Peyer's patch (tissue), 4 donors: ENCODE measurements around the gene IMPDH2. TPM values are rescaled to one million over a fixed set of nuclear protein-coding genes. Genes with fewer than 3 reads are reported as not detected.

Experiments
- DNase-seq, 3 donors: peaks; one replicate each; pipeline ENCODE4 v3.0.0-alpha.2; 2017 to 2019
- H3K27ac ChIP-seq, 4 donors: fragments of 200-600 bp; sonication (generic); one replicate each; pipeline ENCODE4 v1.5.1; 2016 to 2019
- H3K27me3 ChIP-seq, 2 donors: fragments of 200-600 bp; sonication (generic); one replicate each; pipeline ENCODE4 v1.5.1; 2019
- H3K36me3 ChIP-seq, 3 donors: fragments of 200-600 bp; sonication (generic); one replicate each; pipeline ENCODE4 v1.5.1; 2016 to 2019
- H3K4me1 ChIP-seq, 4 donors: fragments of 200-600 bp; sonication (generic); one replicate each; pipeline ENCODE4 v1.5.1; 2016 to 2019
- H3K4me3 ChIP-seq, 4 donors: fragments of 200-600 bp; sonication (generic); 1 replicate in 3 of 4; 2 replicates in 1 of 4; pipeline ENCODE4 v1.5.1; 2016 to 2019; ENCODE audit warnings: mild to moderate bottlenecking in 1 of 4
- H3K9me3 ChIP-seq, 4 donors: fragments of 200-600 bp; sonication (generic); one replicate each; pipeline ENCODE4 v1.5.1; 2016 to 2019; ENCODE audit warnings: mild to moderate bottlenecking in 1 of 4
- CTCF ChIP-seq, 6 experiments: fragments of 450-650 bp in 4 of 6; fragments of 200-600 bp in 2 of 6; sonication (generic) in 1 of 6; IDR thresholded peaks; one replicate each; pipeline ENCODE4 v1.5.1; 2017 to 2019; ENCODE audit warnings: antibody characterized with exemption in 6 of 6, mild to moderate bottlenecking in 3 of 6, moderate library complexity in 1 of 6
- POLR2A ChIP-seq, 2 donors: fragments of 450-650 bp; IDR thresholded peaks; one replicate each; pipeline ENCODE4 v1.5.1; 2017; ENCODE audit warnings: antibody characterized with exemption in 2 of 2, mild to moderate bottlenecking in 2 of 2, moderate library complexity in 2 of 2
- total RNA-seq, 4 donors: library from RNA; depleted of rRNA; stranded (reverse); fragments of >200 nt; gene quantifications; one replicate each; pipeline ENCODE4 v1.1.0, GENCODE V29; 2016

Gene IMPDH2
- total RNA-seq, 4 donors from 2014 or later, result 58.8 to 149 (median 68.5) TPM

DNA sequence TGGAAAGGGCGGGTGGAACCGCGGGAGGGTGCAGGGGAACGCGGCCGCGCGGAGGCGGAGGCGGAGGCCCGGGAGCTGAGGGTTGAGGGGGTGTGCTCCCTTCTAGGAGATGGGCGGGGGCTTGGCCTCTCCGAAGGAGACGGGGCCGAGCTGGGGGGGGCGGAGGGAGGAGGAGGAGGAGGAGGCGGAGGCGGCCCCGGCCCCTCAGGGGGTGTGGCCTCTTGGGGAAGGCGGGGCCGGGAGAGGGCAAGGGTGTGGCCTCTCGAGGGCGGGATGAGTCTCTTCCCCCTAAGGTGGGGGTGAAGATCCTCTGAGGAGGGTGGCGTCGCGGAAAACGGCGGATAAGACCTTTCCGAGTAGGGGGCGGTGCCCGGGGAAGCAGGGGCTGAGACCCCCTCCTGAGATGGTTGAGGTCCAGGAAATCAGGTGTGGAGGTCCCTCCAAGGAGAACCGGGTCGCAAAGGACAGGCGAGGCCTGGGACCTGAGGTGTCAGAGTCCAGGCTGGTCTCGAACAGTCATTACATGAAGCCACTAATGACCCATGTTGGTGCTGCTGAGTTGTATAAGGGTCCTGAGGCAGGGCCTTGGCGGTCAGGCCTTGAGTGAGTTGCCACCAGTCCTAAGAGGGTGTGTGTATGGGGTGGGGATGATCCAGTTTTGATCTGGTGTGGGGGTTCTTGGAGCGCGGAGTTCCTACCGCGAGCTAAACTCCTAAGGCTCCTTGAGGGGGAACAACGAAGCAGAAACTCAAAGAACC lies 21.2 kb downstream of the IMPDH2 start:
- Histone ChIP-seq H3K4me1 (peaks cover 0 to 32% (median 3%) of the 10 kb centered on the region in 4 donors), H3K9me3 (no peaks in the 10 kb centered on the region), H3K27me3 (no peaks in the 10 kb centered on the region), H3K27ac (peak overlapping the region; percentile 88 to 94 (median 93)), H3K36me3 (peaks cover 0 to 16% (median 0%) of the 10 kb centered on the region in 3 donors), H3K4me3 (peak overlapping the region; percentile 71 to 92 (median 76))
- TF ChIP-seq POLR2A (IDR thresholded peaks at IDR 0.05) (peak in 1 of 2 donors; percentile 13), CTCF (IDR thresholded peaks at IDR 0.05) (no peak)
- peak; percentile 90 to 95 (median 95) for DNase-seq

DNA sequence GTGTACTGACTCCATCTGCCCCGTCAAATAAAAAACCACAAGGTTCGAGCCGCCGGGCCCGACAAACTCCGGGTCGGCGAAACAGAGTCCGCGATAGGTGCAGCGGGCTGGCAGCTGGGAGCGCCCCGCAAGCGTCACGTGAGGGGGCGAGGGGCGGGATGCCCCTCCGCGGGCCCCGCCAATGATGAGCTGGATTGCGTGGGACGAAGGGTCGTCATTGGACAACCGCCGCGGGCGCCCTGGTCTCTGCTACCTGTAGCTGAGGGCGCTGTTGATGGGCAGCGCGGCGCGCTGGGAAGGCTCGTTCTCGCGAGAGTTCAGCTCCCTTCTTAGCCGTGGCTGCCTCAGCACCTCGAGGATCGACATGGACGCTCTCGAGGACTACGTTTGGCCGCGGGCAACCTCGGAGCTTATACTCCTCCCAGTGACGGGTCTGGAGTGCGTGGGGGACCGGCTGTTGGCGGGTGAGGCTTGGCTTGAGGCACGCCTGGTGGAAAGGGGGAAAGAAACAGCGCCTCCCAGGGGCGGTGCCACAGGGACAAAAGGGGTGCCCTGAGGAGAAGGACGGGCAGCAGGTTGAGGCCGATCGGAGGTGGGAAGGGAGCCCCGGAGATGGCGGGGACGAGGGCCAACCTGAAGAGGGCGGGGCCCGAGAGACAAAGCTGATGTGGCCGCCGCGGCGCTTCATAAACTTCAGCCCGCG lies 22.0 kb downstream of the IMPDH2 start, which contains the start of gene WDR6:
WDR6 (plus strand) TSS at position 324 of the 703 bp plus-strand sequence; CDS start at position 365, 41 bp downstream.
- Histone ChIP-seq H3K36me3 (peaks cover 0 to 8% (median 0%) of the 10 kb centered on the region in 3 donors), H3K27ac (peak within 1 kb of the TSS; percentile 88 to 94 (median 93)), H3K27me3 (no peaks in the 10 kb centered on the region), H3K9me3 (no peaks in the 10 kb centered on the region), H3K4me1 (peaks cover 0 to 27% (median 3%) of the 10 kb centered on the region in 4 donors), H3K4me3 (peak within 1 kb of the TSS; percentile 71 to 92 (median 76))
- DNase-seq, result peak; percentile 98 to 99 (median 98)
- TF ChIP-seq POLR2A (IDR thresholded peaks at IDR 0.05) (peak; percentile 60 to 65), CTCF (IDR thresholded peaks at IDR 0.05) (peak; percentile 25 to 61 (median 48))

- no peaks in the 10 kb centered on the region for H3K9me3 ChIP-seq
- H3K27ac ChIP-seq, result peak overlapping the region; percentile 88 to 94 (median 93)
- H3K4me3 ChIP-seq, result peak overlapping the region; percentile 71 to 92 (median 76)
- H3K27me3 ChIP-seq, result no peaks in the 10 kb centered on the region
- peaks cover 0 to 22% (median 3%) of the 10 kb centered on the region in 4 donors for H3K4me1 ChIP-seq
- H3K36me3 ChIP-seq, result peaks cover 0 to 2% (median 0%) of the 10 kb centered on the region in 3 donors
- TF ChIP-seq POLR2A (IDR thresholded peaks at IDR 0.05) (no peak), CTCF (IDR thresholded peaks at IDR 0.05) (no peak)
- DNase-seq, result peak in 1 of 3 donors; percentile 27
Measured at GRCh38 chr3:49006408-49007067, 22.7 kb downstream of the IMPDH2 start.

GRCh38 chr3:49005998-49006397 lies 23.2 kb downstream of the IMPDH2 start:
- DNase-seq, result no peak
- Histone ChIP-seq H3K4me1 (peaks cover 0 to 22% (median 3%) of the 10 kb centered on the region in 4 donors), H3K4me3 (peak overlapping the region in 2 of 4 donors; percentile 71 to 76), H3K27me3 (no peaks in the 10 kb centered on the region), H3K36me3 (no peaks in the 10 kb centered on the region), H3K27ac (peak overlapping the region in 1 of 4 donors; percentile 88), H3K9me3 (no peaks in the 10 kb centered on the region)
- TF ChIP-seq CTCF (IDR thresholded peaks at IDR 0.05) (no peak), POLR2A (IDR thresholded peaks at IDR 0.05) (no peak)

DNA sequence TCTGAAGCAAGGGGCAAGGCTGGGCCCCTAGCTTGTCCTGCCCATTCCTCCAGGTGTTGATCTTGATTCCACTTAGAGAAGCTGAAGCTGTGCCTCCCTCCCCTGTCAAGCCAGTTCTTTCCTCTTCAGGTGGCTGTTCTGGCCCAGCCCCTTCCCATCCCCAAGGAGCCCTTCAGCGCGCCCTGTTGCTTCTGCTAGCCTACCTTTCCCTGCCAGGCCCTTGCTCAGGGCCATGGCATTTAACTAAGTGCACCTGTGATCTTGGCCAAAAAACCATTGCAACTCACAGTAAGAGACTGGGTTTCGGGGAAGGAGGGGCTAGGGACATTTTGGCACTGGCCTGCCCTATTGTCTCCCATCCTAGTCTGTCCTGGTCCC lies 23.9 kb downstream of the IMPDH2 start:
- no peak for DNase-seq
- Histone ChIP-seq H3K27me3 (no peaks in the 10 kb centered on the region), H3K4me1 (peaks cover 0 to 22% (median 3%) of the 10 kb centered on the region in 4 donors), H3K36me3 (no peaks in the 10 kb centered on the region), H3K27ac (no peak overlapping the region), H3K4me3 (no peak overlapping the region), H3K9me3 (no peaks in the 10 kb centered on the region)
- no peak for TF ChIP-seq POLR2A (IDR thresholded peaks at IDR 0.05)
- no peak for TF ChIP-seq CTCF (IDR thresholded peaks at IDR 0.05)
